Testis (tissue), 3 donors: Measurements from ENCODE around the gene TMEM272. TPM values are rescaled to one million over a fixed set of nuclear protein-coding genes. Genes with fewer than 3 reads are reported as not detected.

ENCODE experiments used
- DNase-seq: peaks from one replicate; pipeline ENCODE4 v3.0.0-alpha.2; 2019
- H3K27ac ChIP-seq, 2 donors: fragments of 200-600 bp; sonication (generic); one replicate each; pipeline ENCODE4 v1.5.1; 2019
- H3K27me3 ChIP-seq: fragments of 200-600 bp; sonication (generic); one replicate; pipeline ENCODE4 v1.5.1; 2019
- H3K36me3 ChIP-seq: fragments of 200-600 bp; sonication (generic); one replicate; pipeline ENCODE4 v1.5.1; 2017; ENCODE audit warnings: low read depth; ENCODE audit errors: missing control alignments
- H3K4me1 ChIP-seq: fragments of 200-600 bp; sonication (generic); one replicate; pipeline ENCODE4 v1.5.1; 2019
- H3K4me3 ChIP-seq, 2 donors: fragments of 200-600 bp; sonication (generic); one replicate each; pipeline ENCODE4 v1.5.1; 2017 to 2019
- H3K9me3 ChIP-seq: fragments of 200-600 bp; sonication (generic); one replicate; pipeline ENCODE4 v1.5.1; 2017
- POLR2A ChIP-seq: fragments of 450-650 bp; IDR thresholded peaks from one replicate; pipeline ENCODE4 v1.6.1; 2017; ENCODE audit warnings: antibody characterized with exemption, mild to moderate bottlenecking, moderate library complexity
- WGBS, 2 donors: methylation state at CpG; one replicate each; pipeline ENCODE4 v1.1.5; 2018; 5-methylcytosine and 5-hydroxymethylcytosine counted together
- intact Hi-C: fragments of 100-400 bp; cut with DNase I; formaldehyde crosslinking; loops from one replicate; pipeline ENCODE4 v1.15.1; 2023; ENCODE audit warnings: low total_unique reads
- polyA plus RNA-seq: library from polyadenylated mRNA; stranded (reverse); fragments of 350-450 nt; fragmentation: Illumina TruSeq; extraction: RNeasy Lipid Tissue Mini Kit (QIAGEN cat#74804); gene quantifications from one replicate; pipeline ENCODE4 v1.2.3, GENCODE V29; 2014; ENCODE audit warnings: low read depth, low replicate concordance; ENCODE audit not compliant: insufficient read depth
- total RNA-seq, 2 donors: library from RNA; depleted of rRNA; stranded (reverse); fragments of >200 nt; gene quantifications; one replicate each; pipeline ENCODE4 v1.2.3, GENCODE V29; 2016
- TF ChIP-seq, protein P1 (sequence below), 3 experiments: fragments of 450-650 bp in 2 of 3; fragments of 200-600 bp in 1 of 3; sonication (generic) in 1 of 3; IDR thresholded peaks; one replicate each; pipeline ENCODE4 v1.5.1; 2016 to 2019; ENCODE audit warnings: antibody characterized with exemption in 3 of 3, mild to moderate bottlenecking in 2 of 3, moderate library complexity in 1 of 3

TMEM272 gene
- total and polyA plus RNA-seq, 3 donors from 2014 or later, result 0.50 to 1.9 (median 1.7) TPM

DNA sequence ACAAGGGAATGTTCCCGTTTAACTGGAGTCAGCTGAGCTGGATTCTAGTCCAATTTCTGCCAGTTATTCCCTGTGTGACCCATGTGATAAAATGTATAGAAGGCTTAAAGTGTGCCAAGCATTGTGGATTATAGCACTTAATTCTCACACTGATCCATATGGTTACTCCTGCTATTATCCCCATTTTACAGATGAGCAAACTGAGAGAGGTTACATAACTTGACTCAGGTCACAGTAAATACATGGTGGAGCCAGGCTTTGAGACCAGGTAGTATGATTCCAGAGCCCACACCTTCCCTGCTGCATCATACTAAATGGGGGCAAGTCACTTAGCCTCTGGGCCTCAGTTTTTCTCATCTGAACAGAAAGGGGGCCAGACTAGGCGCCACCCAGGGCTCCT lies 39.1 kb downstream of the TMEM272 start:
- H3K4me1 ChIP-seq, result peaks cover 30% of the 10 kb centered on the region
- H3K27ac ChIP-seq, result no peak overlapping the region
- H3K9me3 ChIP-seq, result no peaks in the 10 kb centered on the region
- no peak for DNase-seq
- intact Hi-C loops, result no loop called here
- WGBS, 2 donors, result 93% methylated on average over 2 of the region's 2 CpGs
- no peaks in the 10 kb centered on the region for H3K36me3 ChIP-seq
- no peak overlapping the region for H3K4me3 ChIP-seq
- no peaks in the 10 kb centered on the region for H3K27me3 ChIP-seq
- TF ChIP-seq, protein P1, sequence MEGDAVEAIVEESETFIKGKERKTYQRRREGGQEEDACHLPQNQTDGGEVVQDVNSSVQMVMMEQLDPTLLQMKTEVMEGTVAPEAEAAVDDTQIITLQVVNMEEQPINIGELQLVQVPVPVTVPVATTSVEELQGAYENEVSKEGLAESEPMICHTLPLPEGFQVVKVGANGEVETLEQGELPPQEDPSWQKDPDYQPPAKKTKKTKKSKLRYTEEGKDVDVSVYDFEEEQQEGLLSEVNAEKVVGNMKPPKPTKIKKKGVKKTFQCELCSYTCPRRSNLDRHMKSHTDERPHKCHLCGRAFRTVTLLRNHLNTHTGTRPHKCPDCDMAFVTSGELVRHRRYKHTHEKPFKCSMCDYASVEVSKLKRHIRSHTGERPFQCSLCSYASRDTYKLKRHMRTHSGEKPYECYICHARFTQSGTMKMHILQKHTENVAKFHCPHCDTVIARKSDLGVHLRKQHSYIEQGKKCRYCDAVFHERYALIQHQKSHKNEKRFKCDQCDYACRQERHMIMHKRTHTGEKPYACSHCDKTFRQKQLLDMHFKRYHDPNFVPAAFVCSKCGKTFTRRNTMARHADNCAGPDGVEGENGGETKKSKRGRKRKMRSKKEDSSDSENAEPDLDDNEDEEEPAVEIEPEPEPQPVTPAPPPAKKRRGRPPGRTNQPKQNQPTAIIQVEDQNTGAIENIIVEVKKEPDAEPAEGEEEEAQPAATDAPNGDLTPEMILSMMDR (IDR thresholded peaks at IDR 0.05), result no peak
- TF ChIP-seq POLR2A, result no peak

DNA sequence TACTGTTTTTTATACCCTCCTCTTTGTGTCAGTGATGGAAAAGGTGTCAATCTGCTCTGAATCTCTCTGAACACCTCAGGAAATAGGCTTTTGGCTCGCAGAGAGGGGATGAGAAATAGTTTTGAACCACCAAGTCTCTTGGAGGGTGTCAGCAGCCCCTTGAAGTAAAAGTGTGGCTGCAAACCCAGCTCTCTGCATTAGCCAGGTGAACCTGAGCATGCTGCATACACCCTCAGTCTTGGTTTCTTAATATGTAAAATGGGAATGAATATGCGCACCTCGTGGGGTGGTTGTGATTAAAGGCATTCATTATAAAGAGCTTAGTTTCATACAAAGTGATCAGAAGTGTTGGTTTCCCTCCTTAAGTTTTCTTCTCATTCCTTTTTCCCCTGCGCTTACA lies 39.7 kb downstream of the TMEM272 start:
- WGBS, 2 donors, result 83 to 88% methylated on average over 4 of the region's 4 CpGs
- no peaks in the 10 kb centered on the region for H3K36me3 ChIP-seq
- no peaks in the 10 kb centered on the region for H3K27me3 ChIP-seq
- no peak for TF ChIP-seq POLR2A
- TF ChIP-seq, protein P1 (IDR thresholded peaks at IDR 0.05), result no peak
- H3K9me3 ChIP-seq, result no peaks in the 10 kb centered on the region
- peak overlapping the region in 1 of 2 donors; percentile 99 for H3K27ac ChIP-seq
- peaks cover 30% of the 10 kb centered on the region for H3K4me1 ChIP-seq
- no peak for DNase-seq
- intact Hi-C loops, result no loop called here
- no peak overlapping the region for H3K4me3 ChIP-seq

DNA sequence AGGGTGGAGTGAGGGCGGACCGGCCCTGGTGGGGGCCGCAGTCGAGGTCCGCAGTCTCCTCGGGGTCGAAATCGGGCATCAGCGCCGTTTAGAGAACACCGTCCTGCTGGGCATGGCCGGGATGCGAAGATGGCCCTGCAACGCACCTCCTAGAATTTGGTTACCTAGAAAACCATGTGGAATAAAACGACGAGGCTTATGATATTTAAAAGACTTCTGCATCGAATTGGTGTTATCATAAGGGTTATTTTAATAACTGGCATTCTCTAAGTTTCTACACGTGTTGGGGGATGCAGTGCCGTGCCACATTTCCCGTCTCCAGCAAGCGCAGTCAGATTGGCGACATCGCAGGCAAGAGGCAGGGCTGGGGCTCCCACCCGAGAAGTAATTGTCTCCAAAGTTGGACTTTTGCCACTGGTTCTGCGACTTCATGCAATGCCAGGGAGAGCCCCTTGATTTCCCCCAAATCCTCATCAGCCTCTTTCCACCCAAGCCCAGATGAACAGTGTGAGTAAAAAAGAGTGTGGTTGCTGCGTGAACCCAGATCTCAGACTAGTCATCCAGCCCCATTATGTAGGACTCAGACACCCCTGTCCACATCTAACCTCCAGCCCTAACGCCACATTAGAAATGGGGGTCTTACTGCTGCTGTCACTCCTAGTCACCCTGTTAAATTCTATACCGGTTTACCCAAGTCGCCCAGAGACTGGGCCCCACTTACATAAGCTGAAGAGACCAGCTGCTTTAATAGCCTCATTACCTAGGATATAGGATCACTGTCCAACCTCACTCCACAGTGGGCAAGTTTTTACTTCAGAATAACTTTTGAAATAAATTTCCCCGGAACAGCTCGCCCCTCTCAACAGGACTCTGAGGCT lies 40.4 kb downstream of the TMEM272 start:
- Histone ChIP-seq H3K9me3 (no peaks in the 10 kb centered on the region), H3K4me1 (peaks cover 30% of the 10 kb centered on the region), H3K4me3 (peak overlapping the region; percentile 81 to 95), H3K36me3 (no peaks in the 10 kb centered on the region), H3K27ac (peak overlapping the region; percentile 97 to 99), H3K27me3 (no peaks in the 10 kb centered on the region)
- TF ChIP-seq, protein P1 (IDR thresholded peaks at IDR 0.05), result no peak
- TF ChIP-seq POLR2A, result no peak
- intact Hi-C loops, result loop anchor here (5.0 kb wide), 1 partner anchor 352 kb away; the partner anchor contains the start of gene INTS6
- peak; percentile 40 for DNase-seq
- WGBS, 2 donors, result 18 to 27% methylated on average over 24 to 31 of the region's 31 CpGs

DNA sequence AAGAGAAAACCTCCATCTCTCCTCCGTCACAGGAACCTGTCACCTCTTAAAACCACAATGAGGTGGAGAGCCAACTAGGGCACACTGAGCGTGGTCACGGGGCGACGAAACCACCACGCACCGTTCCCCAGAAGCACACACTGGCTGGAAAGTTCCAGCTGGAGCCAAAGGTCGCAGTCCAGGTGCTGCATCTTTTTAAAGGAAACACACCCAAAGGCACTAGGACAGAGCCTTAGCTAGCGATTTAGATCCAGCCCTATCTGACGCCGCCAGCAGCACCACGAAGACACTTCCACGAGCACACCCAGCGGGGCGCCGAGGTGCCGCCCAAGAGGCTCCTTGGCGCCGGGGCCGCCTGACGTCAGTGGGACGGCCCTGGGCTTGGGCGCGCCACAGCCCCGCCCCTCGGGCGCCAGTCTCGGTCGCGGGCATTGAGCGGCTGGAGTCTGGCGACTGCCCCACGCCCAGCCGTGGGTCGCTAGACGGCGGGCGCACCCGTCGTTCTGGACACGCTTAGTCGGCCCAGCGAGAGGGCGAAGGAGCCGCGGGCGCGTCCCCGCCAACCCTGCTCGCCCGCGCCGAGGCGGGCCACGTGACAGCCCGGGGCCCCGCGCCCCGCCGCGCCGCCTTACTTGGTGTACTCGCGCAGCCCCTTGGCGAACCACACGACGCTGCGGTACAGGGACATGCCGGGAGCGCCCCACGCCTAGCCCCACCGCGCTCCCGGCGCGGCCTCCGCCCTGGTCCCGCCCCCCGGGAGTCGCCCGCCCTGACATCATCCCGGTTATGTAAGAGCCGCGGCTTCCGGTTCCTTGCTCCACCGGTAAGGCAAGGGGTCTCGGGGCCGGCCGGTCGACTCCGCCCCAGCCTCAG lies 41.3 kb downstream of the TMEM272 start, which contains the start of gene DHRS12:
Gene DHRS12 (minus strand): TSS at position 742 of the 873 bp plus-strand sequence. CDS start 4,504 bp downstream, outside the sequence.
- Histone ChIP-seq H3K9me3 (no peaks in the 10 kb centered on the region), H3K36me3 (no peaks in the 10 kb centered on the region), H3K27ac (peak within 1 kb of the TSS; percentile 97 to 99), H3K4me1 (peaks cover 30% of the 10 kb centered on the region), H3K27me3 (no peaks in the 10 kb centered on the region), H3K4me3 (peak within 1 kb of the TSS; percentile 81 to 95)
- intact Hi-C loops, result loop anchor here (5.0 kb wide), 1 partner anchor 351 kb away; the partner anchor contains the start of gene INTS6
- WGBS, 2 donors, result 1% methylated on average over 45 of the region's 91 CpGs; no CpG with 5 or more reads in 1 of the 2 donors
- peak; percentile 93 for DNase-seq
- TF ChIP-seq, protein P1 (IDR thresholded peaks at IDR 0.05), result no peak
- peak; percentile 35 for TF ChIP-seq POLR2A
